Activated T-cell treated with anti-CD3 and anti-CD28 coated beads, Interleukin-2, amount 50 U/mL, for 4 hours (primary cell): ENCODE results near the gene CSF3R. TPM values are rescaled to one million over a fixed set of nuclear protein-coding genes. Genes with fewer than 3 reads are reported as not detected.

Experiments
- ATAC-seq, 2 donors: fragments of 200-7000 bp; cut with Tn5 transposase; one replicate each; pipeline ENCODE4 v1.10.0; 2021
- DNase-seq: peaks from one replicate; pipeline ENCODE4 v3.0.0-alpha.2; 2020
- H3K27me3 Mint-ChIP-seq: one replicate; pipeline ENCODE4 v1.8.0; 2021; ENCODE audit warnings: low read depth, mixed read lengths
- H3K36me3 Mint-ChIP-seq: one replicate; pipeline ENCODE4 v1.8.0; 2022; ENCODE audit warnings: mixed read lengths; ENCODE audit not compliant: insufficient read depth
- H3K4me1 Mint-ChIP-seq: one replicate; pipeline ENCODE4 v1.8.0; 2021; ENCODE audit warnings: low read depth, mixed read lengths
- H3K4me3 Mint-ChIP-seq: one replicate; pipeline ENCODE4 v1.8.0; 2021; ENCODE audit warnings: mild to moderate bottlenecking, moderate library complexity, mixed read lengths
- H3K9me3 Mint-ChIP-seq: one replicate; pipeline ENCODE4 v1.8.0; 2021; ENCODE audit warnings: mixed read lengths
- total RNA-seq, 3 donors: library from RNA; stranded (reverse); gene quantifications; one replicate each; pipeline ENCODE4 v1.2.1, GENCODE V29; 2021

The CSF3R gene
- total RNA-seq, 3 donors from 2014 or later: not detected

DNA sequence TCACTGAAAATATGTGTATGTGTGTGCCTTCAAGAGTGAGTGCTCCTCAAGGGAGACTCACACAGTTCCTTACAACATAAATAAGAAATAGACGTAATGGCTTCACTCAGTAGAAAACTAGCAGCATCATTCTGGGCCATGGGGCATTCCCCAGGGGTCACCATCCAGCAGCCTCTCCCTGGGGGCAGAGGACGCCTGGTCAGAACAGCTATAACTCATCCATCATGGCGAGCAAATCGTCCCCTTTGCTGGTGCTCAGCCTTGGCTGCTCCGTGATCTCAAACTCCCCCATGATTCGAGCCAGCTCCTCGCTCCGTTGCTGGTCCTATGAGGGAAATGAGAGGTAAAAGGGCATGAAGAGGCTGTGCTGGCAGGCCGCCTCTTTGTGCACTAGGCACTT is 64.8 kb downstream of the CSF3R start:
- Mint-ChIP-seq H3K4me1 (peaks cover 18% of the 10 kb centered on the region), H3K9me3 (no peaks in the 10 kb centered on the region), H3K36me3 (no peaks in the 10 kb centered on the region), H3K4me3 (no peak overlapping the region), H3K27me3 (no peaks in the 10 kb centered on the region)
- DNase-seq: no peak
- ATAC-seq: no peak

Other genes with a start within 250 kb of the CSF3R start
- 1 to 10 TPM; 1.7 to 5.6 (median 2.3) TPM for gene SH3D21, start 176.5 kb downstream of the CSF3R start, total RNA-seq
- gene EVA1B, start 159.3 kb downstream of the CSF3R start, total RNA-seq: 1 to 10 TPM; 2.2 to 5.5 (median 4.5) TPM
- 10 to 100 TPM; 63.9 to 86.1 (median 66.8) TPM for gene STK40, start 97.0 kb downstream of the CSF3R start, total RNA-seq
- gene LSM10, start 85.0 kb downstream of the CSF3R start, total RNA-seq: 10 to 100 TPM; 80.6 to 96.3 (median 83.8) TPM
- 1 to 10 TPM in 2 of 3 donors, under 1 TPM in 1; 0.61 to 1.8 (median 1.5) TPM for gene OSCP1, start 32.5 kb downstream of the CSF3R start, total RNA-seq
- gene MRPS15, start 18.5 kb downstream of the CSF3R start, total RNA-seq: 100 to 1,000 TPM; 117 to 133 (median 127) TPM